Loucy (cell line): ENCODE results near the gene FARP1.
A peak's percentile ranks its signal among the peaks of the same experiment; 100 is the strongest.

ENCODE experiments used
- H2AFZ ChIP-seq: fragments of 200-600 bp; sonication (generic); 2 replicates; pipeline ENCODE4 v1.6.0; 2016; ENCODE audit warnings: antibody characterized with exemption, mild to moderate bottlenecking, low read length, moderate library complexity
- H3F3A ChIP-seq: fragments of 200-600 bp; 2 replicates; pipeline ENCODE4 v1.6.0; 2016; ENCODE audit warnings: antibody characterized with exemption, low read depth, mild to moderate bottlenecking
- H3K27me3 ChIP-seq: fragments of 200-600 bp; sonication (generic); 2 replicates; pipeline ENCODE4 v1.6.1; 2014; ENCODE audit warnings: low read length, mild to moderate bottlenecking; ENCODE audit not compliant: insufficient read depth, poor library complexity, severe bottlenecking
- H3K36me3 ChIP-seq: fragments of 200-600 bp; sonication (generic); 2 replicates; pipeline ENCODE4 v1.6.1; 2016; ENCODE audit warnings: low read length; ENCODE audit not compliant: insufficient read depth
- H3K4me1 ChIP-seq: fragments of 200-600 bp; sonication (generic); 2 replicates; pipeline ENCODE4 v1.5.1; 2014; ENCODE audit warnings: low read length, mild to moderate bottlenecking; ENCODE audit not compliant: insufficient read depth, poor library complexity, severe bottlenecking
- H3K4me2 ChIP-seq: fragments of 200-600 bp; sonication (generic); 2 replicates; pipeline ENCODE4 v1.6.0; 2014; ENCODE audit warnings: antibody characterized with exemption, low read length, low read depth, mild to moderate bottlenecking; ENCODE audit not compliant: poor library complexity, severe bottlenecking
- H3K4me3 ChIP-seq: fragments of 200-600 bp; sonication (generic); 2 replicates; pipeline ENCODE4 v1.5.1; 2014; ENCODE audit warnings: low read length, mild to moderate bottlenecking, mixed read lengths; ENCODE audit not compliant: poor library complexity, severe bottlenecking
- H3K79me2 ChIP-seq: fragments of 200-600 bp; sonication (generic); 2 replicates; pipeline ENCODE4 v1.6.1; 2014; ENCODE audit warnings: low read length; ENCODE audit not compliant: insufficient read depth
- H3K9ac ChIP-seq: fragments of 200-600 bp; sonication (generic); 2 replicates; pipeline ENCODE4 v1.6.0; 2014; ENCODE audit warnings: mild to moderate bottlenecking, low read depth, low read length, moderate library complexity; ENCODE audit not compliant: poor library complexity, severe bottlenecking
- H3K9me2 ChIP-seq: fragments of 200-600 bp; sonication (generic); replicated peaks from 2 replicates; pipeline ENCODE4 v1.6.1; 2016; ENCODE audit warnings: low read depth, low read length, mixed read lengths
- H3K9me3 ChIP-seq: fragments of 200-600 bp; sonication (generic); 2 replicates; pipeline ENCODE4 v1.6.1; 2014; ENCODE audit warnings: mild to moderate bottlenecking, antibody characterized with exemption, low read length, low read depth; ENCODE audit not compliant: insufficient read depth
- H4K20me1 ChIP-seq: fragments of 200-600 bp; sonication (generic); 2 replicates; pipeline ENCODE4 v1.6.0; 2014; ENCODE audit warnings: antibody characterized with exemption, low read length, mild to moderate bottlenecking; ENCODE audit not compliant: insufficient read depth, poor library complexity, severe bottlenecking
- CTCF ChIP-seq: fragments of 200-600 bp; sonication (generic); conservative IDR thresholded peaks from 2 replicates; pipeline ENCODE4 v1.5.1; 2014; ENCODE audit warnings: mild to moderate bottlenecking, antibody characterized with exemption, low read length
- EZH2phosphoT487 ChIP-seq: fragments of 200-600 bp; IDR thresholded peaks from 2 replicates; pipeline ENCODE4 v1.6.1; 2018; ENCODE audit warnings: antibody characterized with exemption, mild to moderate bottlenecking, moderate library complexity, borderline replicate concordance

Gene FARP1

GRCh38 chr13:98478189-98479129, 335.6 kb downstream of the FARP1 start:
- H3K79me2 ChIP-seq, result peaks cover 57% of the 10 kb centered on the region
- TF ChIP-seq EZH2phosphoT487 (no peak), CTCF (no peak)

GRCh38 chr13:98479496-98480003, 336.7 kb downstream of the FARP1 start:
- no peaks in the 10 kb centered on the region for H3K27me3 ChIP-seq
- H3K36me3 ChIP-seq, result peaks cover 20% of the 10 kb centered on the region
- H3K9me2 ChIP-seq, result no peaks in the 10 kb centered on the region
- no peak overlapping the region for H3K9ac ChIP-seq
- H3K4me2 ChIP-seq, result no peak overlapping the region
- TF ChIP-seq EZH2phosphoT487, result no peak
- no peak for TF ChIP-seq CTCF
- peaks cover 79% of the 10 kb centered on the region for H4K20me1 ChIP-seq
- H3K4me1 ChIP-seq, result peaks cover 41% of the 10 kb centered on the region
- peaks cover 68% of the 10 kb centered on the region for H3K79me2 ChIP-seq
- no peak overlapping the region for H2AFZ ChIP-seq
- no peaks in the 10 kb centered on the region for H3K9me3 ChIP-seq
- no peak overlapping the region for H3K4me3 ChIP-seq
- H3F3A ChIP-seq, result no peaks in the 10 kb centered on the region

More at GRCh38 chr13:98478189-98479129, 335.6 kb downstream of the FARP1 start:
- peaks cover 68% of the 10 kb centered on the region for H4K20me1 ChIP-seq
- peak overlapping the region; percentile 22 for H3K4me3 ChIP-seq
- H3K27me3 ChIP-seq, result no peaks in the 10 kb centered on the region
- no peak overlapping the region for H3K9ac ChIP-seq
- peaks cover 31% of the 10 kb centered on the region for H3K4me1 ChIP-seq
- no peaks in the 10 kb centered on the region for H3K9me3 ChIP-seq
- peak overlapping the region; percentile 71 for H3K4me2 ChIP-seq
- H2AFZ ChIP-seq, result no peak overlapping the region
- peaks cover 31% of the 10 kb centered on the region for H3K36me3 ChIP-seq
- no peaks in the 10 kb centered on the region for H3F3A ChIP-seq
- no peaks in the 10 kb centered on the region for H3K9me2 ChIP-seq

- TF ChIP-seq CTCF, result no peak
- no peaks in the 10 kb centered on the region for H3K27me3 ChIP-seq
- H2AFZ ChIP-seq, result no peak overlapping the region
- H3F3A ChIP-seq, result no peaks in the 10 kb centered on the region
- peaks cover 48% of the 10 kb centered on the region for H3K4me1 ChIP-seq
- no peak overlapping the region for H3K9ac ChIP-seq
- H3K79me2 ChIP-seq, result peaks cover 79% of the 10 kb centered on the region
- H3K36me3 ChIP-seq, result peaks cover 14% of the 10 kb centered on the region
- peaks cover 72% of the 10 kb centered on the region for H4K20me1 ChIP-seq
- H3K4me3 ChIP-seq, result no peak overlapping the region
- no peak overlapping the region for H3K4me2 ChIP-seq
- H3K9me3 ChIP-seq, result no peaks in the 10 kb centered on the region
- H3K9me2 ChIP-seq, result no peaks in the 10 kb centered on the region
These were observed 338.3 kb downstream of the FARP1 start for GRCh38 chr13:98480915-98481877.
